Measurements from ENCODE around the gene CHRNA1.

DNA sequence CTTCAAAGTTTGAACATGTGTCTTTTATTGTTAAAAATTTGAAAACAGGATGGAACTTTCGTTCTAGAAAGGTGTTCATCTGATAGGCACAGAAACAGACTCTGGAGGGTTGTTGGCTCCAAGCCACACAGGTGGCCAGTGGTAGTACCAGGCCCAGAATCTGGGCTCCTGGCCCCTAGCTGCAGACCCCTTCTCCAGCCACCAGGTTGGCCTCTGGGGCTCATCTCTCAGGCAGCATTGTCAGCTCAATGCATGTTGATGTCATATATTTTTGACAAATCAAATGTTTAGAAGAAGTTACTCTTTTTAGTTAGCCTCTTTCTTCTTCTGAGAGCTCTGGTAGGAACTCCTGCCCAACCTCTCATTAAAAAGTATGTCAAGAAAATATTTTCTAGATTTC, 34.5 kb upstream of the CHRNA1 start:
- TF ChIP-seq, protein P1, sequence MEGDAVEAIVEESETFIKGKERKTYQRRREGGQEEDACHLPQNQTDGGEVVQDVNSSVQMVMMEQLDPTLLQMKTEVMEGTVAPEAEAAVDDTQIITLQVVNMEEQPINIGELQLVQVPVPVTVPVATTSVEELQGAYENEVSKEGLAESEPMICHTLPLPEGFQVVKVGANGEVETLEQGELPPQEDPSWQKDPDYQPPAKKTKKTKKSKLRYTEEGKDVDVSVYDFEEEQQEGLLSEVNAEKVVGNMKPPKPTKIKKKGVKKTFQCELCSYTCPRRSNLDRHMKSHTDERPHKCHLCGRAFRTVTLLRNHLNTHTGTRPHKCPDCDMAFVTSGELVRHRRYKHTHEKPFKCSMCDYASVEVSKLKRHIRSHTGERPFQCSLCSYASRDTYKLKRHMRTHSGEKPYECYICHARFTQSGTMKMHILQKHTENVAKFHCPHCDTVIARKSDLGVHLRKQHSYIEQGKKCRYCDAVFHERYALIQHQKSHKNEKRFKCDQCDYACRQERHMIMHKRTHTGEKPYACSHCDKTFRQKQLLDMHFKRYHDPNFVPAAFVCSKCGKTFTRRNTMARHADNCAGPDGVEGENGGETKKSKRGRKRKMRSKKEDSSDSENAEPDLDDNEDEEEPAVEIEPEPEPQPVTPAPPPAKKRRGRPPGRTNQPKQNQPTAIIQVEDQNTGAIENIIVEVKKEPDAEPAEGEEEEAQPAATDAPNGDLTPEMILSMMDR (IDR thresholded peaks at IDR 0.05; ENCODE audit: insufficient read depth, low read depth, low read length): no peak
- no peak for TF ChIP-seq EZH2 (IDR thresholded peaks at IDR 0.05; ENCODE audit: insufficient read depth, low read length)
